Astrocyte (in vitro differentiated cells and primary cell): ENCODE results near the gene ANKDD1A. TPM values are rescaled to one million over a fixed set of nuclear protein-coding genes. Genes with fewer than 3 reads are reported as not detected.

Experiments
- DNase-seq: peaks from one replicate; pipeline ENCODE4 v3.0.0-alpha.2; 2010; ENCODE audit warnings: low read depth
- FAIRE-seq: peaks from 2 replicates; lab custom pipeline; 2011; peaks lifted over from hg19 to GRCh38; lab: Jason Lieb, UNC
- H2AFZ ChIP-seq: 2 replicates; pipeline ENCODE4 v1.6.0; 2012; ENCODE audit warnings: low read depth, low read length, inconsistent platforms
- H3K27ac ChIP-seq: 2 replicates; pipeline ENCODE4 v1.5.1; 2011; ENCODE audit warnings: low read depth, low read length, inconsistent platforms
- H3K27me3 ChIP-seq: 2 replicates; pipeline ENCODE4 v1.6.0; 2011; ENCODE audit warnings: low read length, inconsistent platforms; ENCODE audit not compliant: insufficient read depth
- H3K36me3 ChIP-seq: 2 replicates; pipeline ENCODE4 v1.5.1; 2011; ENCODE audit warnings: low read length, inconsistent platforms; ENCODE audit not compliant: insufficient read depth
- H3K4me1 ChIP-seq: 2 replicates; pipeline ENCODE4 v1.5.1; 2011; ENCODE audit warnings: low read length, inconsistent platforms; ENCODE audit not compliant: insufficient read depth
- H3K4me2 ChIP-seq: 2 replicates; pipeline ENCODE4 v1.6.0; 2012; ENCODE audit warnings: low read length, inconsistent platforms
- H3K4me3 ChIP-seq: 2 replicates; pipeline ENCODE4 v1.5.1; 2011; ENCODE audit warnings: low read depth, mild to moderate bottlenecking, low read length, inconsistent platforms; ENCODE audit not compliant: insufficient read depth
- H3K79me2 ChIP-seq: 2 replicates; pipeline ENCODE4 v1.6.0; 2012; ENCODE audit warnings: mild to moderate bottlenecking, low read length, inconsistent platforms; ENCODE audit not compliant: insufficient read depth
- H3K9ac ChIP-seq: 2 replicates; pipeline ENCODE4 v1.6.0; 2012; ENCODE audit warnings: mild to moderate bottlenecking, low read length, inconsistent platforms
- H3K9me3 ChIP-seq: 2 replicates; pipeline ENCODE4 v1.5.1; 2012; ENCODE audit warnings: low read depth, mild to moderate bottlenecking, low read length, inconsistent platforms; ENCODE audit not compliant: insufficient read depth
- H4K20me1 ChIP-seq: 2 replicates; pipeline ENCODE4 v1.6.0; 2012; ENCODE audit warnings: low read length, inconsistent platforms; ENCODE audit not compliant: insufficient read depth
- H3K27ac Mint-ChIP-seq: one replicate; pipeline ENCODE4 v1.8.0; 2021; ENCODE audit warnings: mild to moderate bottlenecking, mixed read lengths; ENCODE audit not compliant: unreplicated experiment
- H3K27me3 Mint-ChIP-seq: one replicate; pipeline ENCODE4 v1.8.0; 2021; ENCODE audit warnings: low read depth, mixed read lengths; ENCODE audit not compliant: unreplicated experiment
- H3K36me3 Mint-ChIP-seq: one replicate; pipeline ENCODE4 v1.8.0; 2021; ENCODE audit warnings: low read depth, mixed read lengths; ENCODE audit not compliant: unreplicated experiment
- H3K4me1 Mint-ChIP-seq: one replicate; pipeline ENCODE4 v1.8.0; 2021; ENCODE audit warnings: low read depth, mixed read lengths; ENCODE audit not compliant: unreplicated experiment
- H3K4me3 Mint-ChIP-seq: one replicate; pipeline ENCODE4 v1.8.0; 2021; ENCODE audit warnings: mild to moderate bottlenecking, moderate library complexity, mixed read lengths; ENCODE audit not compliant: unreplicated experiment
- H3K9me3 Mint-ChIP-seq: one replicate; pipeline ENCODE4 v1.8.0; 2021; ENCODE audit warnings: mild to moderate bottlenecking, mixed read lengths; ENCODE audit not compliant: unreplicated experiment
- CTCF ChIP-seq: IDR thresholded peaks from 2 replicates; pipeline ENCODE4 v1.5.1; 2011; ENCODE audit warnings: low read depth, mild to moderate bottlenecking, inconsistent platforms, low read length, moderate library complexity; ENCODE audit not compliant: insufficient read depth
- EZH2 ChIP-seq: IDR thresholded peaks from 2 replicates; pipeline ENCODE4 v1.6.1; 2012; ENCODE audit warnings: mild to moderate bottlenecking, low read length, inconsistent platforms; ENCODE audit not compliant: insufficient read depth
- total RNA-seq: library from RNA; stranded (reverse); gene quantifications from 2 replicates; pipeline ENCODE4 v1.2.1, GENCODE V29; 2021

The ANKDD1A gene
- total RNA-seq, 1 donor from 2014 or later, result 1.6 TPM

- Histone ChIP-seq H3K27ac (no peak overlapping the region), H3K4me3 (no peak overlapping the region), H2AFZ (no peak overlapping the region), H3K36me3 (no peaks in the 10 kb centered on the region), H3K4me1 (no peaks in the 10 kb centered on the region), H4K20me1 (no peaks in the 10 kb centered on the region), H3K4me2 (no peak overlapping the region), H3K9ac (no peak overlapping the region), H3K27me3 (no peaks in the 10 kb centered on the region), H3K79me2 (no peaks in the 10 kb centered on the region), H3K9me3 (no peaks in the 10 kb centered on the region)
- no peak for DNase-seq
- FAIRE-seq, result no peak
- TF ChIP-seq EZH2, result no peak
- H3K4me3 Mint-ChIP-seq, result no peak overlapping the region
- no peaks in the 10 kb centered on the region for H3K9me3 Mint-ChIP-seq
- H3K27me3 Mint-ChIP-seq, result no peaks in the 10 kb centered on the region
- peaks cover 2% of the 10 kb centered on the region for H3K36me3 Mint-ChIP-seq
- H3K4me1 Mint-ChIP-seq, result peaks cover 24% of the 10 kb centered on the region
- H3K27ac Mint-ChIP-seq, result no peak overlapping the region
These were observed 36.0 kb upstream of the ANKDD1A start for GRCh38 chr15:64875641-64876223.

GRCh38 chr15:64877435-64877834 is 34.3 kb upstream of the ANKDD1A start:
- Mint-ChIP-seq H3K9me3 (no peaks in the 10 kb centered on the region), H3K27ac (no peak overlapping the region), H3K27me3 (no peaks in the 10 kb centered on the region), H3K36me3 (peaks cover 2% of the 10 kb centered on the region), H3K4me1 (peaks cover 29% of the 10 kb centered on the region), H3K4me3 (peak overlapping the region; percentile 50)
- Histone ChIP-seq H3K27me3 (no peaks in the 10 kb centered on the region), H3K36me3 (no peaks in the 10 kb centered on the region), H3K4me3 (no peak overlapping the region), H3K27ac (no peak overlapping the region), H4K20me1 (no peaks in the 10 kb centered on the region), H3K79me2 (no peaks in the 10 kb centered on the region), H3K9ac (no peak overlapping the region), H3K4me1 (peaks cover 6% of the 10 kb centered on the region), H3K4me2 (no peak overlapping the region), H3K9me3 (no peaks in the 10 kb centered on the region), H2AFZ (peak overlapping the region; percentile 26)
- no peak for TF ChIP-seq EZH2
- no peak for TF ChIP-seq CTCF
- no peak for DNase-seq
- no peak for FAIRE-seq

- Histone ChIP-seq H2AFZ (no peak overlapping the region), H3K36me3 (no peaks in the 10 kb centered on the region), H3K9me3 (no peaks in the 10 kb centered on the region), H3K27ac (no peak overlapping the region), H3K4me1 (peaks cover 12% of the 10 kb centered on the region), H3K27me3 (no peaks in the 10 kb centered on the region), H3K79me2 (no peaks in the 10 kb centered on the region), H3K4me2 (no peak overlapping the region), H3K4me3 (no peak overlapping the region), H3K9ac (no peak overlapping the region), H4K20me1 (no peaks in the 10 kb centered on the region)
- Mint-ChIP-seq H3K4me1 (peaks cover 33% of the 10 kb centered on the region), H3K4me3 (no peak overlapping the region), H3K27ac (no peak overlapping the region), H3K36me3 (peaks cover 2% of the 10 kb centered on the region), H3K9me3 (no peaks in the 10 kb centered on the region), H3K27me3 (no peaks in the 10 kb centered on the region)
- FAIRE-seq (no peak), DNase-seq (no peak)
- TF ChIP-seq EZH2, result no peak
- no peak for TF ChIP-seq CTCF
These were observed 33.0 kb upstream of the ANKDD1A start for GRCh38 chr15:64878705-64879104.
